Stimulated activated naive CD4-positive, alpha-beta T cell (primary cell): ENCODE data around the gene SCN8A.
"Not testable (repeated sequence)": the region's sequence is repeated elsewhere in the genome, so short reads cannot be mapped to it uniquely, and the experiment has no call there.

Experiments used
- DNase-seq, 6 experiments: peaks; one replicate each; lab custom pipeline; 2025; lab: John Stamatoyannopoulos, UW

SCN8A gene

DNA sequence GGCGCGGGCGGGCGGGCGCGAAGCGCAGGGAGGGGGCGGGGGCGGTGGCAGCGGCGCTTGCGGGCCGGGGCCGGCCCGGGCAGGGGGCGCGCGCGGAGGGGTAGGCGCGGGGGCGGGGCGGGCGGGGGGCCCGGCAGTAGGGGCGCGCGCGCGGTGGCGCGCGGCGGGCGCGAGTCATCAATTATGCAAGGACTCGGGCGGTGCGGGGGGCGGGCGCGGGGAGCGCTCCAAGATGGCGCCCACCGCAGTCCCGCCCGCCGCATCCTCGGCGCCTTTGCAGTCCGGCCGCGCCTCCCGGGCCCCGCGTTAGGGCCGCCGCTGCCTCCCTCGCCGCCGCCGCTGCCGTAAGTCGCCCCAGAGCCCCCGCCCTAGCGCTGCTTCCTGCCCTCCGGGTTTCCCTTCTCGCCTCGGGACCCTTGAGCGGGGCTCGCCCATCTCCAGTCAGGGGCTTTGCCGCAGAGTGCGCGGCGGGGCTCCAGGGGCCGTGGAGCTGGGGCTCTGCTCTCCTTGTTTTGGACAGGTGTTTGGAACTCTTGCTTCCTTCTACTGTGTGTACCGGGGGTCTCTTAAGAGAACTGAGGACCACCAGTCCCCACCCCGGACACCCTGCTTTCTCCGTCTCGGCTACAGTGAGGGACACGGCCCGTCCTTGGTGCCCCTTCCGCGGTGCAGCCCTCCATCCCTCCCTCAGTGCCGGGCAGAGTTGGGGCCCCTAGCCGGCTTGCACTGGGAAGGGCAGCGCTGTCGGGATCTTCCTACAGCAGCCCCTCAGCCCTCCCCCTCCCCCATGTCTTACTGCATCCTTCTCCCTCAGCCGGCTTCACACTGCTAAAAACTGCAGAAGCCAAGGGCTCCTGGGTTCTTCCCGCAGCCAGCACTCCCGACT, at the start of gene SCN8A:
Gene SCN8A, plus strand, starts transcription at position 218 of the 886 bp plus-strand sequence. CDS start 71,585 bp downstream, outside the sequence.
- DNase-seq, result peak; percentile 20 to 53 (median 40)

- no peak for DNase-seq
Observed at GRCh38 chr12:51546097-51546496, 44.9 kb upstream of the SCN8A start.

- no peak for DNase-seq
Observed at GRCh38 chr12:51547606-51548005, 43.4 kb upstream of the SCN8A start.

DNA sequence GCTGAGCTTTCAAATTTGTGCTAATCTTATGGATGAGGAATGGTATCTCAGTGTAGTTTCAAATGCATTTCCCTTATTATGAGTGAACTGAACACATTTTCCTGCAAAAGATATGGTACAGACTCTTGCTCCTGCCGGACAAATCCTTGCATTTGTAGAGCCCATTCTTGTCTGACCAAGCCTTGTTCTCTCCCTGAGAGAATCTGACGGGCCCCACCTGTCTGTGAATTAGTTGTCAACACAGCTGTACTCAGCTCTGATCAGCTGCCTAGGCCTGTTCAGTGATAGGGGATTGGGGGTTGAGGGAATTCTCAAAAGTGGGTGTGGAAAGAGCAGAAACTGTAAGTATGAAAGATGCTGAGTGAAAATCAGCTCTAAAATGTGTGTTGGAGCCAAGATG, 42.8 kb upstream of the SCN8A start:
- DNase-seq, result no peak

DNA sequence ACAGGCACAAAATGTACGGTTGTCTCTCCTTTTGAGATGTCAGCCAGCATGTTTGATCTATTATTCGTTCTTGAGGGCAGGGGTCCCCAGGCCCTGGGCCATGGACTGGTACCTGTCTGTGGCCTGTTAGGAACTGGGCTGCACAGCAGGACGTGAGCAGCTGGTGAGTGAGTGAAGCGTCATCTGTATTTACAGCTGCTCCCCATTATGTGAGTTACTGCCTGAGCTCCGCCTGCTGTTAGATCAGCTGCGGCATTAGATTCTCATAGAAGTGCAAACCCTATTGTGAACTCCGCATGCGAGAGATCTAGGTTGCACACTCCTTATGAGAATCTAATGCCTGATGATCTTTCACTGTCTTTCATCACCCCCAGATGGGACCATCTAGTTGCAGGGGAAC, 41.4 kb upstream of the SCN8A start:
- DNase-seq, result no peak

DNA sequence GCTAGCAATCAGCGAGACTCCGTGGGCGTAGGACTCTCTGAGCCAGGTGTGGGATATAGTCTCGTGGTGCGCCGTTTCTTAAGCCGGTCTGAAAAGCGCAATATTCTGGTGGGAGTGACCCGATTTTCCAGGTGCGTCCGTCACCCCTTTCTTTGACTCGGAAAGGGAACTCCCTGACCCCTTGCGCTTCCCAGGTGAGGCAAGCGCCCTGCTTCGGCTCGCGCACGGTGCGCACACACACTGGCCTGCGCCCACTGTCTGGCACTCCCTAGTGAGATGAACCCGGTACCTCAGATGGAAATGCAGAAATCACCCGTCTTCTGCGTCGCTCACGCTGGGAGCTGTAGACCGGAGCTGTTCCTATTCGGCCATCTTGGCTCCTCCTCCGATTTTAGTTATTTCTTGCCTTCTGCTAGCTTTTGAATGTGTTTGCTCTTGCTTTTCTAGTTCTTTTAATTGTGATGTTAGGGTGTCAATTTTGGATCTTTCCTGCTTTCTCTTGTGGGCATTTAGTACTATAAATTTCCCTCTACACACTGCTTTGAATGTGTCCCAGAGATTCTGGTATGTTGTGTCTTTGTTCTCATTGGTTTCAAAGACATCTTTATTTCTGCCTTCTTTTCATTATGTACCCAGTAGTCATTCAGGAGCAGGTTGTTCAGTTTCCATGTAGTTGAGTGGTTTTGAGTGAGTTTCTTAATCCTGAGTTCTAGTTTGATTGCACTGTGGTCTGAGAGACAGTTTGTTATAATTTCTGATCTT, 22.6 kb upstream of the SCN8A start:
- not testable (repeated sequence) for DNase-seq

GRCh38 chr12:51579321-51579850, 11.6 kb upstream of the SCN8A start:
- no peak for DNase-seq

DNA sequence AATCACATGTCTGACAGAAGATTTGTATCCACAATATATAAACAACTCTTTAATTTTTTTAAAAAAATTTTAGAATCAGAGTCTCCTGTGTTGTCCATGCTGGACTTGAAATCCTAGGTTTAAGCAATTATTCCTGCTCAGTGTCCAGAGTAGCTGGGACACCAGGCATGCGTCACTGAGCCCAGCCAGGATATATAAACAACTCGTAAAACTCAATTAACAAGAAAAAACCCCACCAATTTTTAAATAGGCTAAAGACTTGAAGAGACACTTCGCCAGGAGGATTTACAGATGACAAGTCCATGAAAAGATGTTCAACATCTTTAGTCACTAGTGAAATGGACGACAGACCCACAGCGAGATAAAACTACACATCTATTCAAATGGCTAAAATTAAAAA, 2.0 kb upstream of the SCN8A start:
- DNase-seq, result no peak

- DNase-seq, result no peak
Observed at GRCh38 chr12:51589557-51590176, 1.4 kb upstream of the SCN8A start.

DNA sequence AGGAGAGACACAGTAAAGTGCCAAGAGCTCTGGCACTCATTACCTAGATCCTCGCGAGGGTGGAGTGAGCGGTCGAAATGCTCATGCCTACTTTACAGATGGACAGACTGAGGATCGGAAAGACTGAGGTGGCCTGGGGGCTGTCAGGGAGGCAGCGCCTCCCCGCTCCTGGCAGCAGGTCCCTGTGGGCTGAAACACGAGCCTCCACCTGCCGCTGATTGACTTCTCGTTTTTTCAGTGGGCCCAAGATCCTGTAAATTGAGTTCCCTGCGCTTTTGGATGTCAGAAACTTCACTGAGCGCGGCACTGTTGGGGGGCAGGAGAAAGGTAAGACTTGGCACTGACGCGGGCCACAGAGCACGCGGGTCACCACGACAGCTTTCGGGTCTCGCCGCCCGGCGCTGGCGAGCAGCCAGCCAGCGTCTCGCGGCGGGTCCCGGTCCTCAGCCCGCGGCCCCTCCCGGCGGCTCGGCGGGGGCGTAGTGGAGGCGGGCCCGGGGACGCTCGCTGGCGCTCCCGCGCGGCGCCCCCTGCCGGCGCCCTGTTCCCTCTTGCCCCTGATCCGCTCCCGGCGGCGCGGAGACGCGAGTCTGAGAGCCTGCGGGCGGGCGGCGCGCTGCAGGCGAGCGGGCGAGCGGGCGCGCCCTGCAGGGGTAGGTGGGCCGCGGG, 552 bp upstream of the SCN8A start:
- peak; percentile 40 to 77 (median 62) for DNase-seq

DNA sequence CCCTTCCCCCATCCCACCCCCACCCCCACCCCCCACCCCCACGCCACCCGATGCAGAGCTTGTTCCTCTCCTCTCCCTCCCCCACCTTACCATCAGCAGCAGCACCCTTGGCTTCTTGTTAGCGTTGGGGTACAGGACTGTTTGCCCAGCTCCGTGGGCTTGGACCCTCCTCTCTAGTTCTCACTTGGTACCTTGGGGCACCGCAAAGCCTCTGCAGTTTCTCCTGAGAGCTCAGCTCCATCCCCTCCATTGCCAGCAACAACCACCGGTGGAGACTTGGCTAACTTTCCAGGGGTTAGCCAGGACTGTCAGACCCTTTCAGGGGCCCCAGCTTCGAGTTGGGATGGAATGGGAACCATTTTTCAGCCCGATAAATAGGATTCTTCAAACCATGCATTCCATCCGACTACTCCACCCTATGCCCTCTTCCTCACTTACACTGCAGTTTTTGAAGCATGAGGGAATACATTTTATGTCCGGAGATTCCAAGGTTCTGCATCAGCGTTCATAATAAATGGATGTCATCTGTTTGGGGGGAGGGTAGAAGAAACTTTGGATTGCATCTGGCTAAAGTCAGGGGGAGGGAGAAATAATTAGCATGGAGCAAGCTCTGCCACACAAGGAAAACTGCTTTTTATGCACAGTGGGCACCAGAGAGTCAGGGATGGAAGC, 1.1 kb downstream of the SCN8A start:
- no peak for DNase-seq

DNA sequence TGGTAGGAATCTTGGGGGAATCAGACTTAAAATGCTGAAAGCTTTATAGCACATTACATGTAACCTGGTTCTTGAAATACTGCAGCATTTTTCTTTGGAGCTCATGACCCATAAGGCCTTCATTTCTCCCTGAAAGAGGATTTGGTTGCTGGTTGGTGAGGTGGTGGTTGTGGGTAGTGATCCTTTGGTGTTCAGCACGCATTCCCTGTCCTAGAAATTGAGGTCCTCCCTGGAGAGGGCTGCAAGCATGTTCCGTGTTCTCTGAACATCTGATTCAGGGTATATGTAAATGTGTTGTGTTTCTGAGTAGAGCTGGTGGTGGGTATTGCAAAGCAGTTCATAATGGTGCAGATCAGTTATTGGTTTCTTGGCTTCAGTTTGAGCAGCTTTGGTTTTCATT, 2.0 kb downstream of the SCN8A start:
- DNase-seq, result no peak

- DNase-seq, result peak in 4 of 6 experiments; percentile 2 to 33 (median 10)
Observed at GRCh38 chr12:51593539-51593938, 2.5 kb downstream of the SCN8A start.

GRCh38 chr12:51598156-51598555, 7.1 kb downstream of the SCN8A start:
- DNase-seq, result no peak

GRCh38 chr12:51600721-51601120, 9.7 kb downstream of the SCN8A start:
- no peak for DNase-seq

GRCh38 chr12:51601241-51601640, 10.2 kb downstream of the SCN8A start:
- no peak for DNase-seq

GRCh38 chr12:51605896-51606295, 14.9 kb downstream of the SCN8A start:
- DNase-seq, result not testable (repeated sequence)

GRCh38 chr12:51607197-51607596, 16.2 kb downstream of the SCN8A start:
- DNase-seq, result not testable (repeated sequence)

GRCh38 chr12:51620448-51620847, 29.4 kb downstream of the SCN8A start:
- DNase-seq, result no peak

DNA sequence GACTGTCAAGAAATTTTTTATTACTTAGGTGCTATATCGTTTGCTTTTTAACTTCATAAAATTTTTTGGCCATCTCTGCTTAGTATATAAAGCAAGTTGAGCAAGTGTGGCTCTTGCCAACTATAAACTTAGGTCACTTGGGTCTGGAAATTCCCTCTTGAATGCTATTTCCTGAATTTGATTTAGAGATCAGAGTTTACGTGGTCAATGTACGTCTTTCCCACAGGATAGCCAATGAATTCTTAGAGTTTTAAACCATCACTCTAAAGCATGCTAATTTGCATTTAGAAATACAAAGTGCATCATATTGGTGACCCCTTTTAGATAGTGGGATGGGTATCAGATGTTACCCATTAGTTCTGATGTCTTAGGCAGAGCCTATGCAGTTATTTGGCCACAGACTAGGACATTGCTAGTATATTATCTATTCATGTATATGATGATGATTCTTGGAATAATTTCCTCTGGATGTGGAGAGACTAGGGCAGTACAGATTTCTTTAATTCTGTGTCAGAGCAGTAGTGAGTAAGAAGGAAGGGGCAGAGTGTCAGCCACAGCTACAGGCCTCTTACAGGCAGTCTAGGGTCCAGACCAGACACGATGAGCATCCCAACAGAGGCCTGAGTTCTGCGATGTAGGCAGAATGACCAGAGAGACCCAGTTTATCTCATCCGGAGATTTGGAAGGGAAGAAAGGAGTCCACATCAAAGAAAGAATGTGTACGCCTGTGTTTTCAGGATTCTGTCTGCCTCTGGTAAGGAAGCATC, 30.3 kb downstream of the SCN8A start:
- DNase-seq, result no peak
